ENCODE measurements around the gene GFRA3.

GFRA3 gene

GRCh38 chr5:138246334-138246733 lies 28.1 kb downstream of the GFRA3 start:
- Histone ChIP-seq H3K9me3 (ENCODE audit: control insufficient read depth, low read length) (no peaks in the 10 kb centered on the region), H3K4me3 (ENCODE audit: low read length) (no peak overlapping the region), H3K4me1 (ENCODE audit: control insufficient read depth, insufficient read depth, low read length) (no peaks in the 10 kb centered on the region), H3K27me3 (replicated peaks; ENCODE audit: control insufficient read depth, insufficient read depth, low read length) (peaks cover 46% of the 10 kb centered on the region), H3K36me3 (ENCODE audit: control insufficient read depth, insufficient read depth, low read length, severe bottlenecking) (no peaks in the 10 kb centered on the region), H3K9ac (ENCODE audit: low read length) (no peak overlapping the region)
- DNase-seq (ENCODE audit: low read depth), result no peak

GRCh38 chr5:138245717-138246116 lies 28.7 kb downstream of the GFRA3 start:
- Histone ChIP-seq H3K9ac (ENCODE audit: low read length) (no peak overlapping the region), H3K36me3 (ENCODE audit: control insufficient read depth, insufficient read depth, low read length, severe bottlenecking) (no peaks in the 10 kb centered on the region), H3K4me3 (ENCODE audit: low read length) (no peak overlapping the region), H3K4me1 (ENCODE audit: control insufficient read depth, insufficient read depth, low read length) (no peaks in the 10 kb centered on the region), H3K27me3 (replicated peaks; ENCODE audit: control insufficient read depth, insufficient read depth, low read length) (peaks cover 48% of the 10 kb centered on the region), H3K9me3 (ENCODE audit: control insufficient read depth, low read length) (no peaks in the 10 kb centered on the region)
- no peak for DNase-seq (ENCODE audit: low read depth)

- H3K4me3 ChIP-seq (ENCODE audit: low read length), result no peak overlapping the region
- no peaks in the 10 kb centered on the region for H3K36me3 ChIP-seq (ENCODE audit: control insufficient read depth, insufficient read depth, low read length, severe bottlenecking)
- peaks cover 7% of the 10 kb centered on the region for H3K9me3 ChIP-seq (ENCODE audit: control insufficient read depth, low read length)
- H3K4me1 ChIP-seq (ENCODE audit: control insufficient read depth, insufficient read depth, low read length), result no peaks in the 10 kb centered on the region
- H3K9ac ChIP-seq (ENCODE audit: low read length), result no peak overlapping the region
- H3K27me3 ChIP-seq (replicated peaks; ENCODE audit: control insufficient read depth, insufficient read depth, low read length), result peaks cover 58% of the 10 kb centered on the region
- DNase-seq (ENCODE audit: low read depth), result no peak
These were observed 30.6 kb downstream of the GFRA3 start for GRCh38 chr5:138243794-138244193.

GRCh38 chr5:138241688-138242571 lies 32.5 kb downstream of the GFRA3 start:
- Histone ChIP-seq H3K27me3 (replicated peaks; ENCODE audit: control insufficient read depth, insufficient read depth, low read length) (peaks cover 65% of the 10 kb centered on the region), H3K4me1 (ENCODE audit: control insufficient read depth, insufficient read depth, low read length) (no peaks in the 10 kb centered on the region), H3K4me3 (ENCODE audit: low read length) (peak overlapping the region; percentile 76), H3K9ac (ENCODE audit: low read length) (peak overlapping the region; percentile 57), H3K36me3 (ENCODE audit: control insufficient read depth, insufficient read depth, low read length, severe bottlenecking) (no peaks in the 10 kb centered on the region), H3K9me3 (ENCODE audit: control insufficient read depth, low read length) (peaks cover 7% of the 10 kb centered on the region)
- peak; percentile 40 for DNase-seq (ENCODE audit: low read depth)

- no peak for DNase-seq (ENCODE audit: low read depth)
- no peak overlapping the region for H3K4me3 ChIP-seq (ENCODE audit: low read length)
- no peak overlapping the region for H3K9ac ChIP-seq (ENCODE audit: low read length)
- no peaks in the 10 kb centered on the region for H3K36me3 ChIP-seq (ENCODE audit: control insufficient read depth, insufficient read depth, low read length, severe bottlenecking)
- H3K27me3 ChIP-seq (replicated peaks; ENCODE audit: control insufficient read depth, insufficient read depth, low read length), result peaks cover 68% of the 10 kb centered on the region
- H3K9me3 ChIP-seq (ENCODE audit: control insufficient read depth, low read length), result peaks cover 7% of the 10 kb centered on the region
- H3K4me1 ChIP-seq (ENCODE audit: control insufficient read depth, insufficient read depth, low read length), result no peaks in the 10 kb centered on the region
These were observed 33.6 kb downstream of the GFRA3 start for GRCh38 chr5:138240650-138241385.

GRCh38 chr5:138238034-138238433 lies 36.4 kb downstream of the GFRA3 start:
- Histone ChIP-seq H3K9me3 (ENCODE audit: control insufficient read depth, low read length) (peaks cover 7% of the 10 kb centered on the region), H3K36me3 (ENCODE audit: control insufficient read depth, insufficient read depth, low read length, severe bottlenecking) (no peaks in the 10 kb centered on the region), H3K9ac (ENCODE audit: low read length) (no peak overlapping the region), H3K4me1 (ENCODE audit: control insufficient read depth, insufficient read depth, low read length) (no peaks in the 10 kb centered on the region), H3K27me3 (replicated peaks; ENCODE audit: control insufficient read depth, insufficient read depth, low read length) (peaks cover 62% of the 10 kb centered on the region), H3K4me3 (ENCODE audit: low read length) (no peak overlapping the region)
- DNase-seq (ENCODE audit: low read depth), result no peak

- Histone ChIP-seq H3K9ac (ENCODE audit: low read length) (no peak overlapping the region), H3K27me3 (replicated peaks; ENCODE audit: control insufficient read depth, insufficient read depth, low read length) (peaks cover 31% of the 10 kb centered on the region), H3K36me3 (ENCODE audit: control insufficient read depth, insufficient read depth, low read length, severe bottlenecking) (no peaks in the 10 kb centered on the region), H3K9me3 (ENCODE audit: control insufficient read depth, low read length) (peaks cover 7% of the 10 kb centered on the region), H3K4me3 (ENCODE audit: low read length) (no peak overlapping the region), H3K4me1 (ENCODE audit: control insufficient read depth, insufficient read depth, low read length) (peaks cover 17% of the 10 kb centered on the region)
- DNase-seq (ENCODE audit: low read depth), result no peak
These were observed 39.8 kb downstream of the GFRA3 start for GRCh38 chr5:138234651-138235050.

- Histone ChIP-seq H3K36me3 (ENCODE audit: control insufficient read depth, insufficient read depth, low read length, severe bottlenecking) (no peaks in the 10 kb centered on the region), H3K27me3 (replicated peaks; ENCODE audit: control insufficient read depth, insufficient read depth, low read length) (peaks cover 21% of the 10 kb centered on the region), H3K4me3 (ENCODE audit: low read length) (no peak overlapping the region), H3K9ac (ENCODE audit: low read length) (no peak overlapping the region), H3K9me3 (ENCODE audit: control insufficient read depth, low read length) (no peaks in the 10 kb centered on the region), H3K4me1 (ENCODE audit: control insufficient read depth, insufficient read depth, low read length) (peaks cover 17% of the 10 kb centered on the region)
- DNase-seq (ENCODE audit: low read depth), result no peak
These were observed 41.1 kb downstream of the GFRA3 start for GRCh38 chr5:138233280-138233679.

- H3K27me3 ChIP-seq (replicated peaks; ENCODE audit: control insufficient read depth, insufficient read depth, low read length), result peaks cover 10% of the 10 kb centered on the region
- DNase-seq (ENCODE audit: low read depth), result no peak
- no peak overlapping the region for H3K4me3 ChIP-seq (ENCODE audit: low read length)
- no peak overlapping the region for H3K9ac ChIP-seq (ENCODE audit: low read length)
- peaks cover 17% of the 10 kb centered on the region for H3K4me1 ChIP-seq (ENCODE audit: control insufficient read depth, insufficient read depth, low read length)
- H3K36me3 ChIP-seq (ENCODE audit: control insufficient read depth, insufficient read depth, low read length, severe bottlenecking), result no peaks in the 10 kb centered on the region
- H3K9me3 ChIP-seq (ENCODE audit: control insufficient read depth, low read length), result peaks cover 11% of the 10 kb centered on the region
These were observed 43.3 kb downstream of the GFRA3 start for GRCh38 chr5:138230981-138231589.

- peak; percentile 21 for DNase-seq (ENCODE audit: low read depth)
- Histone ChIP-seq H3K9ac (ENCODE audit: low read length) (no peak overlapping the region), H3K27me3 (replicated peaks; ENCODE audit: control insufficient read depth, insufficient read depth, low read length) (peaks cover 10% of the 10 kb centered on the region), H3K4me1 (ENCODE audit: control insufficient read depth, insufficient read depth, low read length) (peaks cover 17% of the 10 kb centered on the region), H3K9me3 (ENCODE audit: control insufficient read depth, low read length) (peaks cover 19% of the 10 kb centered on the region), H3K4me3 (ENCODE audit: low read length) (no peak overlapping the region), H3K36me3 (ENCODE audit: control insufficient read depth, insufficient read depth, low read length, severe bottlenecking) (no peaks in the 10 kb centered on the region)
These were observed 44.2 kb downstream of the GFRA3 start for GRCh38 chr5:138230261-138230660.

GRCh38 chr5:138229387-138229786 lies 45.0 kb downstream of the GFRA3 start:
- Histone ChIP-seq H3K27me3 (replicated peaks; ENCODE audit: control insufficient read depth, insufficient read depth, low read length) (peaks cover 13% of the 10 kb centered on the region), H3K36me3 (ENCODE audit: control insufficient read depth, insufficient read depth, low read length, severe bottlenecking) (no peaks in the 10 kb centered on the region), H3K4me1 (ENCODE audit: control insufficient read depth, insufficient read depth, low read length) (peaks cover 17% of the 10 kb centered on the region), H3K9ac (ENCODE audit: low read length) (no peak overlapping the region), H3K9me3 (ENCODE audit: control insufficient read depth, low read length) (peaks cover 19% of the 10 kb centered on the region), H3K4me3 (ENCODE audit: low read length) (no peak overlapping the region)
- no peak for DNase-seq (ENCODE audit: low read depth)

All from adipocyte (in vitro differentiated cells).